PFSK-1 (cell line): ENCODE data around the gene CA11.

ENCODE experiments used
- POLR2AphosphoS5 ChIP-seq: IDR thresholded peaks from 2 replicates; pipeline ENCODE4 v1.6.1; 2012; ENCODE audit warnings: low read depth, mild to moderate bottlenecking, control low read depth, low read length, moderate library complexity
- REST ChIP-seq, 2 experiments: IDR thresholded peaks; 2 replicates each; pipeline versions ENCODE4 v1.6.1 to v1.8.0; 2011 to 2012; ENCODE audit warnings: low read depth in 2 of 2, low read length in 2 of 2, control low read depth in 1 of 2, inconsistent platforms in 1 of 2, mild to moderate bottlenecking in 1 of 2, moderate library complexity in 1 of 2; ENCODE audit not compliant: insufficient read depth in 1 of 2
- SIN3A ChIP-seq: IDR thresholded peaks from 2 replicates; pipeline ENCODE4 v1.6.1; 2012; ENCODE audit warnings: mild to moderate bottlenecking, low read length, moderate library complexity, borderline replicate concordance; ENCODE audit not compliant: insufficient read depth
- TAF1 ChIP-seq: IDR thresholded peaks from 2 replicates; pipeline ENCODE4 v1.6.1; 2012; ENCODE audit warnings: low read length, control low read depth, borderline replicate concordance; ENCODE audit not compliant: insufficient read depth

DNA sequence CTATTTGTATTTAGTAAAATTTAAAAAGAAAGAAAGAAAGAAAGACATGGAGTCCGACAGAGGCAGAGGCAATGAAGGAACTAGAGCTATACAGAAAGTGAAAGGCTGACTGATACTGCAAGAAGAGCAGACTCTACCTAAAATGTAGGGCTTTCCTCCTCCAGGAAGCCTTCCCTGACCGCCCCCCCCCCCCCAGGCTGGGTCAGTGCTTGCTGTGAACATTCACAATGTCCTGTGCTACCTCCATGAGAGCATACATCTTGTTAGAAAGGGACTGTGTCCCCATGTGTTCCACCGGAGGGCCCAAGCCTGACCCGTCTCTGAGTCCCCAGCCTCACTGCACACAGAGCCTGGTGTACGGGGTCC, 5.7 kb upstream of the CA11 start:
- TF ChIP-seq REST (IDR thresholded peaks at IDR 0.05; ENCODE audit: insufficient read depth in 1 of 2, low read depth in 2 of 2, low read length in 2 of 2) (no peak), POLR2AphosphoS5 (no peak), SIN3A (no peak), TAF1 (no peak)
